PC-3 (cell line): ENCODE results near the gene NTM. TPM values are rescaled to one million over a fixed set of nuclear protein-coding genes. Genes with fewer than 3 reads are reported as not detected.

Experiments used
- ATAC-seq: fragments of 200-7000 bp; cut with Tn5 transposase; 2 replicates; pipeline ENCODE4 v1.9.1; 2020; ENCODE audit warnings: mild to moderate bottlenecking, moderate library complexity
- BruUV-seq: library from RNA; stranded (reverse); fragments of 400-500 nt; replicated peaks from 2 replicates; lab custom pipeline; 2021; lab: Mats Ljungman, UMichigan
- CTCF ChIA-PET: fragments of 300-600 bp; sonication (Branson Sonifier 250); formaldehyde crosslinking; loops from one replicate; lab custom pipeline; 2022; ENCODE audit warnings: antibody characterized with exemption; lab: Charles Lee
- POLR2A ChIA-PET: fragments of 300-600 bp; sonication (Branson Sonifier 250); formaldehyde crosslinking; loops from one replicate; lab custom pipeline; 2022; ENCODE audit warnings: antibody characterized with exemption; ENCODE audit not compliant: unreplicated experiment; lab: Charles Lee
- DNase-seq: peaks from one replicate; pipeline ENCODE4 v3.0.0-alpha.2; 2015
- H2AFZ ChIP-seq: fragments of 300-600 bp; sonication (generic); 2 replicates; pipeline ENCODE4 v1.6.0; 2016; ENCODE audit warnings: antibody characterized with exemption, low read length
- H3F3A ChIP-seq: fragments of 300-600 bp; sonication (generic); one replicate; pipeline ENCODE4 v1.6.0; 2017; ENCODE audit warnings: antibody characterized with exemption, low read length, control low read depth, mild to moderate bottlenecking; ENCODE audit not compliant: unreplicated experiment
- H3K27ac ChIP-seq: fragments of 300-600 bp; sonication (generic); 2 replicates; pipeline ENCODE4 v1.5.1; 2016; ENCODE audit warnings: mild to moderate bottlenecking, low read length
- H3K27me3 ChIP-seq: fragments of 300-600 bp; sonication (generic); 2 replicates; pipeline ENCODE4 v1.6.1; 2016; ENCODE audit warnings: low read length, mixed read lengths
- H3K36me3 ChIP-seq: fragments of 300-600 bp; sonication (generic); 2 replicates; pipeline ENCODE4 v1.6.1; 2016; ENCODE audit warnings: low read depth, mixed run types, low read length, mixed read lengths
- H3K4me1 ChIP-seq: fragments of 300-600 bp; sonication (generic); 2 replicates; pipeline ENCODE4 v1.5.1; 2016; ENCODE audit warnings: low read length; ENCODE audit not compliant: insufficient read depth
- H3K4me2 ChIP-seq: fragments of 300-600 bp; sonication (generic); 2 replicates; pipeline ENCODE4 v1.6.0; 2016; ENCODE audit warnings: low read length
- H3K4me3 ChIP-seq: fragments of 300-600 bp; sonication (generic); 2 replicates; pipeline ENCODE4 v1.5.1; 2016; ENCODE audit warnings: mild to moderate bottlenecking, low read length, mixed read lengths
- H3K79me2 ChIP-seq: fragments of 300-600 bp; sonication (generic); 2 replicates; pipeline ENCODE4 v1.6.1; 2017; ENCODE audit warnings: low read length, mixed read lengths
- H3K9ac ChIP-seq: fragments of 300-600 bp; sonication (generic); 2 replicates; pipeline ENCODE4 v1.6.0; 2016; ENCODE audit warnings: mild to moderate bottlenecking, low read length
- H3K9me2 ChIP-seq: fragments of 300-600 bp; sonication (generic); replicated peaks from 2 replicates; pipeline ENCODE4 v1.6.1; 2016; ENCODE audit warnings: mixed run types, low read length, mixed read lengths
- H3K9me3 ChIP-seq: fragments of 300-600 bp; sonication (generic); 2 replicates; pipeline ENCODE4 v1.6.1; 2016; ENCODE audit warnings: low read length, mixed read lengths
- H4K20me1 ChIP-seq: fragments of 300-600 bp; sonication (generic); 2 replicates; pipeline ENCODE4 v1.6.1; 2016; ENCODE audit warnings: low read length, mixed read lengths
- CTCF ChIP-seq: fragments of 300-600 bp; sonication (generic); conservative IDR thresholded peaks from 2 replicates; pipeline ENCODE4 v1.5.1; 2017; ENCODE audit warnings: antibody characterized with exemption, low read depth, mild to moderate bottlenecking, low read length
- EZH2 ChIP-seq: fragments of 300-600 bp; sonication (generic); IDR thresholded peaks from one replicate; pipeline ENCODE4 v1.6.1; 2017; ENCODE audit warnings: antibody characterized with exemption, mild to moderate bottlenecking, low read length; ENCODE audit not compliant: unreplicated experiment
- EZH2phosphoT487 ChIP-seq: fragments of 300-600 bp; sonication (generic); IDR thresholded peaks from 2 replicates; pipeline ENCODE4 v1.6.1; 2018; ENCODE audit warnings: mild to moderate bottlenecking, antibody characterized with exemption, low read length, borderline replicate concordance
- intact Hi-C: fragments of 100-400 bp; cut with micrococcal nuclease; formaldehyde crosslinking; loops from 2 replicates; pipeline ENCODE4 v1.9.0; 2023
- total RNA-seq: library from RNA; depleted of rRNA; stranded (reverse); fragments of >200 nt; gene quantifications from 2 replicates; pipeline ENCODE4 v1.2.3, GENCODE V29; 2014

Gene NTM
- total RNA-seq, 1 experiment from 2014 or later: not detected

- Histone ChIP-seq H3K4me2 (no peak overlapping the region), H3K27me3 (no peaks in the 10 kb centered on the region), H3K9me2 (no peaks in the 10 kb centered on the region), H3F3A (no peaks in the 10 kb centered on the region), H3K4me3 (no peak overlapping the region), H3K9me3 (peaks cover 9% of the 10 kb centered on the region; the same call in 1 of the 2 replicates), H3K9ac (no peak overlapping the region), H2AFZ (no peak overlapping the region), H3K36me3 (no peaks in the 10 kb centered on the region), H3K4me1 (peaks cover 5% of the 10 kb centered on the region; the same call in 1 of the 2 replicates), H3K27ac (no peak overlapping the region), H3K79me2 (no peaks in the 10 kb centered on the region), H4K20me1 (no peaks in the 10 kb centered on the region)
- no TSS peak for BruUV-seq
- DNase-seq: no peak
- TF ChIP-seq EZH2 (no peak), EZH2phosphoT487 (no peak)
- ChIA-PET CTCF (no interaction called here), POLR2A (no interaction called here)
- intact Hi-C loops: no loop called here
- ATAC-seq: no peak
These were observed 574.3 kb downstream of the NTM start for GRCh38 chr11:131944736-131945135.

GRCh38 chr11:131945706-131946105 lies 575.3 kb downstream of the NTM start:
- no peaks in the 10 kb centered on the region for H3K36me3 ChIP-seq
- H3K9me2 ChIP-seq: no peaks in the 10 kb centered on the region
- H3K4me2 ChIP-seq: no peak overlapping the region
- no peak overlapping the region for H2AFZ ChIP-seq
- H3K4me1 ChIP-seq: peaks cover 5% of the 10 kb centered on the region; the same call in 1 of the 2 replicates
- CTCF ChIA-PET: no interaction called here
- H3K79me2 ChIP-seq: no peaks in the 10 kb centered on the region
- H3K4me3 ChIP-seq: no peak overlapping the region
- POLR2A ChIA-PET: no interaction called here
- no peaks in the 10 kb centered on the region for H3F3A ChIP-seq
- intact Hi-C loops: no loop called here
- H3K27me3 ChIP-seq: no peaks in the 10 kb centered on the region
- ATAC-seq (no peak), DNase-seq (no peak)
- H3K9ac ChIP-seq: no peak overlapping the region
- BruUV-seq: no TSS peak
- peaks cover 9% of the 10 kb centered on the region; the same call in 1 of the 2 replicates for H3K9me3 ChIP-seq
- no peak overlapping the region for H3K27ac ChIP-seq
- TF ChIP-seq CTCF (no peak), EZH2phosphoT487 (no peak), EZH2 (no peak)
- no peaks in the 10 kb centered on the region for H4K20me1 ChIP-seq

- Histone ChIP-seq H4K20me1 (no peaks in the 10 kb centered on the region), H3K27ac (no peak overlapping the region), H3K9me2 (no peaks in the 10 kb centered on the region), H2AFZ (no peak overlapping the region), H3K9ac (no peak overlapping the region), H3K27me3 (no peaks in the 10 kb centered on the region), H3K4me3 (no peak overlapping the region), H3K4me1 (peaks cover 5% of the 10 kb centered on the region; the same call in 1 of the 2 replicates), H3K4me2 (no peak overlapping the region), H3F3A (no peaks in the 10 kb centered on the region), H3K9me3 (peaks cover 16% of the 10 kb centered on the region; the same call in 1 of the 2 replicates), H3K36me3 (no peaks in the 10 kb centered on the region), H3K79me2 (no peaks in the 10 kb centered on the region)
- CTCF ChIA-PET: no interaction called here
- DNase-seq (no peak), ATAC-seq (no peak)
- no peak for TF ChIP-seq EZH2phosphoT487
- no peak for TF ChIP-seq EZH2
- TF ChIP-seq CTCF: no peak
- intact Hi-C loops: no loop called here
- no TSS peak for BruUV-seq
- POLR2A ChIA-PET: no interaction called here
These were observed 577.1 kb downstream of the NTM start for GRCh38 chr11:131947511-131947910.
